ENCODE results near the gene CCND1.

The CCND1 gene

DNA sequence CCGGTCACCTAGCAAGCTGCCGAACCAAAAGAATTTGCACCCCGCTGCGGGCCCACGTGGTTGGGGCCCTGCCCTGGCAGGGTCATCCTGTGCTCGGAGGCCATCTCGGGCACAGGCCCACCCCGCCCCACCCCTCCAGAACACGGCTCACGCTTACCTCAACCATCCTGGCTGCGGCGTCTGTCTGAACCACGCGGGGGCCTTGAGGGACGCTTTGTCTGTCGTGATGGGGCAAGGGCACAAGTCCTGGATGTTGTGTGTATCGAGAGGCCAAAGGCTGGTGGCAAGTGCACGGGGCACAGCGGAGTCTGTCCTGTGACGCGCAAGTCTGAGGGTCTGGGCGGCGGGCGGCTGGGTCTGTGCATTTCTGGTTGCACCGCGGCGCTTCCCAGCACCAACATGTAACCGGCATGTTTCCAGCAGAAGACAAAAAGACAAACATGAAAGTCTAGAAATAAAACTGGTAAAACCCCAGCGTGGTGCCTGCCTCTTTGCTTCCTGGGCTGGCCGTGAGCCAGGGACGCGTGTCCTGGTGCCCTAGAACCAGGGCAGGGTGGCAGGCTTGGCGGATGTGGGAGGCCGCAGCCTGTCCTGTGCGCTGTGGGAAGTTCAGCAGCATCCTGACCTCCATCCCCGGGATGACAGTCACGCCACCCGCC, 13.2 kb downstream of the CCND1 start:
- no peak overlapping the region for H2AFZ ChIP-seq
- H3K27me3 ChIP-seq (ENCODE audit: control insufficient read depth, insufficient read depth, low read length): no peaks in the 10 kb centered on the region
- H3K36me3 ChIP-seq (ENCODE audit: control insufficient read depth, insufficient read depth, low read length): no peaks in the 10 kb centered on the region
- H3K4me1 ChIP-seq: no peaks in the 10 kb centered on the region
- no peaks in the 10 kb centered on the region for H3K9me3 ChIP-seq (ENCODE audit: control insufficient read depth, low read length)
- no peak overlapping the region for H3K27ac ChIP-seq
- H3K79me2 ChIP-seq: no peaks in the 10 kb centered on the region
- H3K4me3 ChIP-seq (ENCODE audit: low read depth, low read length): no peak overlapping the region
- TF ChIP-seq, protein P1, sequence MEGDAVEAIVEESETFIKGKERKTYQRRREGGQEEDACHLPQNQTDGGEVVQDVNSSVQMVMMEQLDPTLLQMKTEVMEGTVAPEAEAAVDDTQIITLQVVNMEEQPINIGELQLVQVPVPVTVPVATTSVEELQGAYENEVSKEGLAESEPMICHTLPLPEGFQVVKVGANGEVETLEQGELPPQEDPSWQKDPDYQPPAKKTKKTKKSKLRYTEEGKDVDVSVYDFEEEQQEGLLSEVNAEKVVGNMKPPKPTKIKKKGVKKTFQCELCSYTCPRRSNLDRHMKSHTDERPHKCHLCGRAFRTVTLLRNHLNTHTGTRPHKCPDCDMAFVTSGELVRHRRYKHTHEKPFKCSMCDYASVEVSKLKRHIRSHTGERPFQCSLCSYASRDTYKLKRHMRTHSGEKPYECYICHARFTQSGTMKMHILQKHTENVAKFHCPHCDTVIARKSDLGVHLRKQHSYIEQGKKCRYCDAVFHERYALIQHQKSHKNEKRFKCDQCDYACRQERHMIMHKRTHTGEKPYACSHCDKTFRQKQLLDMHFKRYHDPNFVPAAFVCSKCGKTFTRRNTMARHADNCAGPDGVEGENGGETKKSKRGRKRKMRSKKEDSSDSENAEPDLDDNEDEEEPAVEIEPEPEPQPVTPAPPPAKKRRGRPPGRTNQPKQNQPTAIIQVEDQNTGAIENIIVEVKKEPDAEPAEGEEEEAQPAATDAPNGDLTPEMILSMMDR (IDR thresholded peaks at IDR 0.05): no peak
- H3K4me2 ChIP-seq (ENCODE audit: low read length): no peak overlapping the region
- no peak overlapping the region for H3K9ac ChIP-seq

DNA sequence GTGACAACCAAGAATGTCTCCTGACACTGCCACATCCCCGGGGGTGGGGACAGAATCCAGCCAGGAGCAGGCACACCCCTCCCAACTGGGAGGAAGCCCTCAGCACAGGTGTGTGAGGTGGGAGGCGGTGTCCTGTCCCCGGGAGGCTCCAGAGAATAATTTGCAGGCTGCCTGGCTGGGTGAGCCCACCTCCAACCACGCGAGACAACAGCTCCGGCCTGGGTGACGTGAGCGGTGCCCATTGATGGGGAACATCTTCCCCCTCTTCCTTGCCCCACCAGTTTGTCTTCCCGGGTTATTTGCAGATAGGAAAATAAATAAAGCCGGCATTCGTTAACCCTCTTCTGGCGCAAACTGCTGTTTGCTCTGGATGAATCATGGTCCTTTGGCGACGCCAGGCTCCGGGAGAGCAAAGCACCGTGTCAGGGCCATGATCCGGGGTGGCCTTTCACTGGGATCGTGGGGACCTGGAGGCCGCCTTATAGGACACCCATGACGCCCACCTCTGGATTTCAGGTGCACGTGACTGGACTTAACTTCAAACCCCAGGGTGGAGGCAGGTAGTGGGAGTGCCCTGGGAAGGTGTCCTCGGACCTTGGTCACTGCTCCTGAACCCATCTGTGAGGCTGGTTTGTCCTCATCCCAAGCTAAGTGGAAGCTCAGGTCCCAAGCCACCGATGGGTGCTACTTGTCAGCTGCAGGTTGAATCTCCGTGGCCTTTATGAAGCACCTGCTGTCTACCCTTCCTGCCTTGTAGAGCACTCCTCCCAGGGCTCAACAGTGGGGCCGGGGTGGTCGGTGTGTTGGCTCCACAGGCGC, 13.9 kb downstream of the CCND1 start:
- H2AFZ ChIP-seq: no peak overlapping the region
- no peaks in the 10 kb centered on the region for H3K27me3 ChIP-seq (ENCODE audit: control insufficient read depth, insufficient read depth, low read length)
- no peaks in the 10 kb centered on the region for H3K9me3 ChIP-seq (ENCODE audit: control insufficient read depth, low read length)
- no peaks in the 10 kb centered on the region for H3K79me2 ChIP-seq
- no peak overlapping the region for H3K4me3 ChIP-seq (ENCODE audit: low read depth, low read length)
- H3K4me2 ChIP-seq (ENCODE audit: low read length): no peak overlapping the region
- TF ChIP-seq, protein P1 (IDR thresholded peaks at IDR 0.05): no peak
- no peak overlapping the region for H3K27ac ChIP-seq
- H3K9ac ChIP-seq: no peak overlapping the region
- H3K4me1 ChIP-seq: no peaks in the 10 kb centered on the region
- no peaks in the 10 kb centered on the region for H3K36me3 ChIP-seq (ENCODE audit: control insufficient read depth, insufficient read depth, low read length)

DNA sequence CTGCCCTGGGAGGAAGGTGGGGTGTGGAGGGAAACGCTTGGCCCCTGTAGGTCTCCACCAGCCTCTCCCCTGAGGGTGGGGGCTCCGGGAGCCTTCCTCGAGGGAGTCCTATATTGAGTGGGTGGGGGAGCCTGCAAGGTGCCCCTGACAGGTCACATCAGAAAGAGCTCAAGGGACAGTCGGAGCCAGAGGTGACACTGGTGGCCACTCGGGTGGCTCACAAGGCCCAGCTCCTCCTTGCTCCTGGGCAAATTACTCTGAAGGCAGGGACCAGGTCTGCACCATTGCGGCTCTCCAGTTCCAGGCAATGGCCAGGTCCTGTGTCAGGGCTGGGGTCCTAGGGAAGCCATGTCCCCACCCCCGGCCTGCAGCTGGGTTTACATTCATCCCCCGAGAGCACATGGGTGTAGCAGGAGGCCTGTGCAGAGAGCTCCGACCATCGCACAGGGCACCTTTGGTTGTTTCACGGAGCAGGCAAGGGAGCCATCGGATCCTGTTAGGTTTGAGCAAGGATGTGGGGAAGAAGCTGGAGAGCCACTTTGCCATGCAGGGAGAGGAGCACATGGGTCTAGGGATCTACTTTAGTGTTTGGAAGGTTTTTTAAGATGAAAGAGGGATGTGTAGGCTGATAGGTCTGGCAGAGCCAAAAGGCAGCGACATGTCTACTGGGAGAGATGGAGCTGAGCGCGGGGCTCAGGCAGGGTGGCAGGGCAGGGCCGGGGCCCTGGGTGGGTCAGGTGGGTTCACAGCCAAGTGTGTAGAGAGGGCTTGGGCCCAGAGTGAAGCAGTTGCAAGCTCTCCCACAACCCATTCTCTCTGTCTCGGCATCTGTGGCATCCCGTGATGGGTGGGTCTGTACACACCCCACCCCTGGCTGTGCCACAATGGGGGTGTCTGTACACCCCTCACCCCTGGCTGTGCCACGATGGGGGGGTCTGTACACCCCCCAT, 14.8 kb downstream of the CCND1 start:
- Histone ChIP-seq H3K4me2 (ENCODE audit: low read length) (no peak overlapping the region), H2AFZ (no peak overlapping the region), H3K36me3 (ENCODE audit: control insufficient read depth, insufficient read depth, low read length) (no peaks in the 10 kb centered on the region), H3K9me3 (ENCODE audit: control insufficient read depth, low read length) (no peaks in the 10 kb centered on the region), H3K4me3 (ENCODE audit: low read depth, low read length) (no peak overlapping the region), H3K27ac (no peak overlapping the region), H3K4me1 (no peaks in the 10 kb centered on the region), H3K9ac (no peak overlapping the region), H3K79me2 (no peaks in the 10 kb centered on the region), H3K27me3 (ENCODE audit: control insufficient read depth, insufficient read depth, low read length) (no peaks in the 10 kb centered on the region)
- TF ChIP-seq, protein P1 (IDR thresholded peaks at IDR 0.05): no peak

DNA sequence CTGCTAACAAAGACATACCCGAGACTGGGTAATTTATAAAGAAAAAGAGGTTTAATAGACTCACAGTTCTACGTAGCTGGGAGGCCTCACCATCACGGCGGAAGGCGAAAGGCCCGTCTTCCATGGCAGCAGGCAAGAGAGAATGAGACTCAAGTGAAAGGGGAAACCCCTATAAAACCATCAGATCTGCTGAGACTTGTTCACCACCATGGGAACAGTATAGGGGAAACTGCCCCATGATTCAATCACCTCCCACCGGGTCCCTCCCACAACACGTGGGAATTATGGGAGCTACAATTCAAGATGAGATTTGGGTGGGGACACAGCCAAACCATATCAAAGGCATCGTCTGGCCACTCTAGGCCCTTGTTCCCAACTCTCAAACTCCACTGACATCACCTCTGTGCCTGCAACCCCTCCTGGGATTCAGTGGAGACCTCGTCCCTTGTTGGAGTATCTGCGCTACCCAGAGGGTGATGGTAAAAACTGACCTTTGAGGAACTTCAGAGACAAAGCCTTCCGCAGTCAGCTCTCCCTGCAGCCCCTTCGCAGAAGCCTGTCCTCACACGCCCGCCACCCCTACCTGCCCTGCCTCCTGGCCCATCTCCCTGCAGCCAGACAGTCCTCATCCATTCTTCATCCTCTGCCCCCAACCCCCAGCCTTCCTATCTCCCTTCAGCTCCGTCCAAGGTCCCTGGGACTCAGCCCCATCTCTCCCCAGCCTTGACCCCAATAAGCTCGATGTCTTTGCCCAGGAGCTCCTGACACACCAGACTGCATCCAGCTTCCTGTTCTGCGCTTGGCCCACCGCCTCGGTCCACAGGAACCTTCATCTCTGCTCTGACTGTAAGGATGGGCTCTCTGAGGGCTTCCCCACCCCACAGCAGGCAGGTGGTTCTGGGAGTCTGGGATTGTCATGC, 15.8 kb downstream of the CCND1 start:
- no peaks in the 10 kb centered on the region for H3K27me3 ChIP-seq (ENCODE audit: control insufficient read depth, insufficient read depth, low read length)
- H3K4me1 ChIP-seq: no peaks in the 10 kb centered on the region
- H3K9ac ChIP-seq: no peak overlapping the region
- H3K36me3 ChIP-seq (ENCODE audit: control insufficient read depth, insufficient read depth, low read length): no peaks in the 10 kb centered on the region
- no peak overlapping the region for H2AFZ ChIP-seq
- H3K79me2 ChIP-seq: no peaks in the 10 kb centered on the region
- H3K4me3 ChIP-seq (ENCODE audit: low read depth, low read length): no peak overlapping the region
- TF ChIP-seq, protein P1 (IDR thresholded peaks at IDR 0.05): no peak
- H3K4me2 ChIP-seq (ENCODE audit: low read length): no peak overlapping the region
- no peak overlapping the region for H3K27ac ChIP-seq
- no peaks in the 10 kb centered on the region for H3K9me3 ChIP-seq (ENCODE audit: control insufficient read depth, low read length)
